K562 (cell line): ENCODE results near the gene ADORA1.

ENCODE experiments used
- GATAD2B ChIP-seq: fragments of 450-650 bp; IDR thresholded peaks from 2 replicates; pipeline ENCODE4 v1.6.1; 2017; ENCODE audit warnings: mild to moderate bottlenecking, borderline replicate concordance
- KDM1A ChIP-seq, 2 experiments: fragments of 450-650 bp; IDR thresholded peaks; 2 replicates each; pipeline ENCODE4 v1.6.1; 2016; ENCODE audit warnings: mild to moderate bottlenecking in 2 of 2
- KDM4B ChIP-seq, 2 experiments: fragments of 450-650 bp in 1 of 2; sonication (generic) in 1 of 2; IDR thresholded peaks; 2 replicates each; pipeline ENCODE4 v1.6.1; 2016 to 2017; ENCODE audit warnings: borderline replicate concordance in 2 of 2, antibody characterized with exemption in 1 of 2, low read depth in 1 of 2, mild to moderate bottlenecking in 1 of 2
- POLR2G ChIP-seq: fragments of 200-400 bp; formaldehyde crosslinking; IDR thresholded peaks from 2 replicates; pipeline ENCODE4 v1.6.1; 2017; ENCODE audit warnings: low read depth, mild to moderate bottlenecking, antibody characterized with exemption, low read length, moderate library complexity
- SAFB ChIP-seq: fragments of 200-400 bp; formaldehyde crosslinking; IDR thresholded peaks from 2 replicates; pipeline ENCODE4 v1.6.1; 2017; ENCODE audit warnings: low read depth, low read length, borderline replicate concordance
- TAF1 ChIP-seq: IDR thresholded peaks from 2 replicates; pipeline ENCODE4 v1.6.1; 2011; ENCODE audit warnings: mild to moderate bottlenecking, low read length, moderate library complexity; ENCODE audit not compliant: insufficient read depth, control insufficient read depth, severe bottlenecking; ENCODE audit errors: extremely low read depth
- TEAD2 ChIP-seq: fragments of 450-650 bp; IDR thresholded peaks from 2 replicates; pipeline ENCODE4 v1.6.1; 2016; ENCODE audit warnings: missing genetic modification characterization, control low read depth, missing compliant biosample characterization
- ZBTB8A ChIP-seq: fragments of 450-650 bp; IDR thresholded peaks from 2 replicates; pipeline ENCODE4 v1.6.1; 2018; ENCODE audit warnings: mild to moderate bottlenecking, moderate library complexity; ENCODE audit not compliant: partially characterized antibody
- TF ChIP-seq, protein P1 (sequence below), 3 experiments: IDR thresholded peaks in 2 of 3; conservative IDR thresholded peaks in 1 of 3; 2 replicates each; pipeline ENCODE4 v1.5.1; 2011 to 2012; ENCODE audit warnings: low read length in 3 of 3, mild to moderate bottlenecking in 3 of 3, control low read depth in 2 of 3, improper control_type of control experiment in 1 of 3, inconsistent platforms in 1 of 3, low read depth in 1 of 3, mixed read lengths in 1 of 3, moderate library complexity in 1 of 3; ENCODE audit not compliant: insufficient read depth in 2 of 3

DNA sequence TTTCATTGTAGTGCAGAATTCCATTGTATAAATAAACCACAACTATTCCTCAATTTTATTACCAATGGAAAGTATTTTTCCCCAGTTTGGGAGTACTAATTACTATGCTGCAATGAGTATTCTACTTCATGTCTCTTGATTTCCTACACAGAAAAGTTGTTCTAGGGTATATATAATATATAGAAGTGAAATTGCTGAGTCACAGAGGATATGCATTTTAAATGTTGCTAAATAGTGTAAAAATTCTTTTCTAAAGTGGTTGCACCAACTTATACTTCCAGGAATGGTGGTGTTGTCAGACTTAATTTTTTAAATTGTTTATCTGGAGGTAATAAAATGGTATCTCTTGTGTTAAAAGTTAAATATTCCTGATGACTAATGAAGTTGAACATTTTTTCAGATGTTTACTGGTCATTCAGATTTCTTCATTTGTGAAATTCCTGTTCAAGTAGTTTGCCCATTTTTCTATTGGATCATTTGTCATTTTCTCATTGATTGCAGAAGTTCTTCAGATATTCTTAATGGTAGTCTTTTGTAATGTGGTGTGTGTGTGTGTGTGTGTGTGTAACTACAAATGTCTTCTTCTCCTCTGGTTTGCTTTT is 22.6 kb upstream of the ADORA1 start:
- TF ChIP-seq SAFB (no peak), GATAD2B (no peak), KDM4B (IDR thresholded peaks at IDR 0.05; ENCODE audit: borderline replicate concordance in 2 of 2, low read depth in 1 of 2) (no peak), POLR2G (no peak), TEAD2 (no peak), ZBTB8A (no peak), KDM1A (IDR thresholded peaks at IDR 0.05) (no peak), TAF1 (no peak)
- TF ChIP-seq, protein P1, sequence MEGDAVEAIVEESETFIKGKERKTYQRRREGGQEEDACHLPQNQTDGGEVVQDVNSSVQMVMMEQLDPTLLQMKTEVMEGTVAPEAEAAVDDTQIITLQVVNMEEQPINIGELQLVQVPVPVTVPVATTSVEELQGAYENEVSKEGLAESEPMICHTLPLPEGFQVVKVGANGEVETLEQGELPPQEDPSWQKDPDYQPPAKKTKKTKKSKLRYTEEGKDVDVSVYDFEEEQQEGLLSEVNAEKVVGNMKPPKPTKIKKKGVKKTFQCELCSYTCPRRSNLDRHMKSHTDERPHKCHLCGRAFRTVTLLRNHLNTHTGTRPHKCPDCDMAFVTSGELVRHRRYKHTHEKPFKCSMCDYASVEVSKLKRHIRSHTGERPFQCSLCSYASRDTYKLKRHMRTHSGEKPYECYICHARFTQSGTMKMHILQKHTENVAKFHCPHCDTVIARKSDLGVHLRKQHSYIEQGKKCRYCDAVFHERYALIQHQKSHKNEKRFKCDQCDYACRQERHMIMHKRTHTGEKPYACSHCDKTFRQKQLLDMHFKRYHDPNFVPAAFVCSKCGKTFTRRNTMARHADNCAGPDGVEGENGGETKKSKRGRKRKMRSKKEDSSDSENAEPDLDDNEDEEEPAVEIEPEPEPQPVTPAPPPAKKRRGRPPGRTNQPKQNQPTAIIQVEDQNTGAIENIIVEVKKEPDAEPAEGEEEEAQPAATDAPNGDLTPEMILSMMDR (IDR thresholded peaks at IDR 0.05 in 2 of 3, conservative IDR thresholded peaks at IDR 0.05 in 1 of 3; ENCODE audit: insufficient read depth in 2 of 3, low read depth in 1 of 3, low read length in 3 of 3) = no peak
